ENCODE results near the gene MRPL30. TPM values are rescaled to one million over a fixed set of nuclear protein-coding genes. Genes with fewer than 3 reads are reported as not detected.
A peak's percentile ranks its signal among the peaks of the same experiment; 100 is the strongest.

The MRPL30 gene
- total and polyA plus RNA-seq, 2 of the 8 experiments (the other 6 are each of a cell fraction or from before 2014, with no cell fraction given), result 22.3 to 46.2 TPM

DNA sequence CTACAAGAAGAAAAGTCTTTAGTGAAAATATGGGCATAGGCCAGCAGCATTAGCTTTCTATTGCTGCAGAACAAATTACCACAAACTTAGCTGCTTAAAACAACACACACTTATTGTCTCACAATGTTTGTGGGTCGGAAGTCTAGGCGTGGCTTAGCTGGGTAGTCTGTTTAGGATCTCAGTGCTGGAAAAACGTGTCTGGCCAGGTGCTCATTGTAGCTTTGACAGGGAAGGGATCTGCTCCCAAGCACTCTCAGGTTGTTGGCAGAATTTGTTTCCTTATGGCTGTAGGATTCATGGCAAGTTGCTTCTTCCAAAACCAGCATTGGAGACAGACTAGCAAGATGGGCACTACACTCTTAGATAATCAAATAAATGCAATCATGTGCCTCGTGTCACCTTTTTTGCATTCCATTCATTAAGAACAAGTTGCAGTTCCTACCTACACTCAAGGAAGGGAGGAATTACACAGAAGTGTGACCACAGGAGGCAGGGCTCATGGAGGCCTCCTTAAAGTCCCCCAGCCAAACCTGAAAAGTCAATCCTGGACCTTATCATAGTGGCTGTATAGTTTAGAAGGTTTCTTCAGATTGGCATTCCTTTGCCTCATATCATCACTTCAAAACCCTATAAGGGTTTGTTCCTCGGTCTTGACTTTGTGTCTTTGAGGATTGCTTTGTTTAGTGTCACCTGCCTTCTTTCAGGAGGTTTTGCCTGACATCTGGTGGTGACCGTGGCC is 17.3 kb downstream of the MRPL30 start:
- no peak overlapping the region for H4K5ac ChIP-seq (ENCODE audit: insufficient read length, low read depth, low read length)
- FAIRE-seq, result no peak
- no peak overlapping the region for H4K8ac ChIP-seq (ENCODE audit: extremely low read depth, insufficient read depth, low read length)
- 91% methylated on average over 6 of the region's 6 CpGs; no CpG with 5 or more reads in 1 of the 2 experiments for WGBS, 2 experiments (ENCODE audit: extremely low coverage in 1 of 2, insufficient coverage in 1 of 2, insufficient read length in 1 of 2, insufficient replicate concordance in 2 of 2, low coverage in 1 of 2, low lambda C conversion rate in 2 of 2, missing lambda C conversion rate in 1 of 2)
- DNase-seq (ENCODE audit: low read depth in 1 of 2, low spot score in 2 of 2), result no peak
- ChIA-PET CTCF (ENCODE audit: partially characterized antibody) (interaction anchor here (1.2 kb wide), 1 partner anchor 13 kb away, joined by 4 read pairs; no protein-coding TSS in a partner anchor), POLR2A (ENCODE audit: partially characterized antibody) (interaction anchor here (1.3 kb wide), 1 partner anchor 11 kb away, joined by 3 read pairs; no protein-coding TSS in a partner anchor)
- H3K14ac ChIP-seq (ENCODE audit: insufficient read length), result no peak overlapping the region
- no peaks in the 10 kb centered on the region for H3K23me2 ChIP-seq (ENCODE audit: low read depth, low read length)
- no peaks in the 10 kb centered on the region for H4K20me1 ChIP-seq (replicated peaks in 1 of 2; ENCODE audit: control insufficient read depth in 1 of 2, insufficient read depth in 2 of 2, low read length in 2 of 2)
- no peak for TF ChIP-seq YY1 (IDR thresholded peaks at IDR 0.05; ENCODE audit: low read depth, low read length)
- no peak for TF ChIP-seq EP300 (IDR thresholded peaks at IDR 0.05; ENCODE audit: borderline replicate concordance in 1 of 2, low read depth in 2 of 2, low read length in 2 of 2)
- no peak for TF ChIP-seq KDM1A (IDR thresholded peaks at IDR 0.05; ENCODE audit: borderline replicate concordance, low read length)
- TF ChIP-seq POLR2A (IDR thresholded peaks at IDR 0.05; ENCODE audit: control extremely low read depth in 1 of 2, low read depth in 2 of 2, low read length in 2 of 2), result peak in 1 of 2 experiments; percentile 22; a peak in 2 of 3 replicates
- no peak for TF ChIP-seq EZH2 (IDR thresholded peaks at IDR 0.05; ENCODE audit: low read depth, low read length, severe bottlenecking)
- TF ChIP-seq, protein P1, sequence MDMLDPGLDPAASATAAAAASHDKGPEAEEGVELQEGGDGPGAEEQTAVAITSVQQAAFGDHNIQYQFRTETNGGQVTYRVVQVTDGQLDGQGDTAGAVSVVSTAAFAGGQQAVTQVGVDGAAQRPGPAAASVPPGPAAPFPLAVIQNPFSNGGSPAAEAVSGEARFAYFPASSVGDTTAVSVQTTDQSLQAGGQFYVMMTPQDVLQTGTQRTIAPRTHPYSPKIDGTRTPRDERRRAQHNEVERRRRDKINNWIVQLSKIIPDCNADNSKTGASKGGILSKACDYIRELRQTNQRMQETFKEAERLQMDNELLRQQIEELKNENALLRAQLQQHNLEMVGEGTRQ (IDR thresholded peaks at IDR 0.05; ENCODE audit: low read length), result no peak
- H3K79me2 ChIP-seq (ENCODE audit: control insufficient read depth in 1 of 2, insufficient read depth in 2 of 2, low read length in 2 of 2), result no peaks in the 10 kb centered on the region
- no peak overlapping the region for H3K4me3 ChIP-seq (ENCODE audit: extremely low read depth in 1 of 4, insufficient read depth in 2 of 4, low read depth in 3 of 4, low read length in 4 of 4)
- H3K79me1 ChIP-seq (ENCODE audit: low read depth, low read length), result no peaks in the 10 kb centered on the region
- no peak overlapping the region for H3K9ac ChIP-seq (replicated peaks in 1 of 4; ENCODE audit: extremely low read depth in 1 of 4, low read depth in 3 of 4, low read length in 3 of 4)
- H3K23ac ChIP-seq (ENCODE audit: insufficient read length), result no peak overlapping the region
- H3K56ac ChIP-seq (replicated peaks; ENCODE audit: insufficient read length, low read depth, low read length), result no peak overlapping the region
- no peak overlapping the region for H2AK5ac ChIP-seq (ENCODE audit: low read depth, low read length)
- H3K4me2 ChIP-seq (ENCODE audit: insufficient read depth in 1 of 2, low read depth in 2 of 2, low read length in 2 of 2), result no peak overlapping the region
- no peak overlapping the region for H2BK12ac ChIP-seq (ENCODE audit: low read depth, low read length)
- no peaks in the 10 kb centered on the region for H3K4me1 ChIP-seq (replicated peaks in 1 of 4; ENCODE audit: control insufficient read depth in 3 of 4, insufficient read depth in 4 of 4, low read length in 3 of 4)
- no peak overlapping the region for H2BK20ac ChIP-seq (ENCODE audit: low read length)
- H2AFZ ChIP-seq (ENCODE audit: low read length), result no peak overlapping the region
- H3K27me3 ChIP-seq (replicated peaks in 1 of 4; ENCODE audit: control insufficient read depth in 3 of 4, extremely low read depth in 1 of 4, insufficient read depth in 3 of 4, low read length in 3 of 4), result no peaks in the 10 kb centered on the region
- H2BK120ac ChIP-seq (replicated peaks; ENCODE audit: low read depth, low read length), result no peak overlapping the region
- no peak overlapping the region; the same call in 1 of the 2 replicates for H3K27ac ChIP-seq (ENCODE audit: low read depth, low read length)
- no peak overlapping the region for H4K91ac ChIP-seq (replicated peaks; ENCODE audit: insufficient read length, low read length)
- H3K4ac ChIP-seq (replicated peaks; ENCODE audit: insufficient read length, low read depth, low read length), result no peak overlapping the region
- no peak overlapping the region for H2BK15ac ChIP-seq (ENCODE audit: low read length)
- H3K36me3 ChIP-seq (ENCODE audit: control insufficient read depth in 2 of 4, insufficient read depth in 4 of 4, low read length in 3 of 4), result peaks cover 3 to 30% (median 16%) of the 10 kb centered on the region in 4 experiments; a peak in 7 of 8 replicates
- no peak overlapping the region for H2BK5ac ChIP-seq (ENCODE audit: low read depth, low read length)
- H3K18ac ChIP-seq (ENCODE audit: extremely low read depth, low read length), result no peak overlapping the region
- H3K9me3 ChIP-seq (ENCODE audit: insufficient read depth in 2 of 2, low read depth in 1 of 2, low read length in 1 of 2), result peaks cover 3 to 6% of the 10 kb centered on the region in 2 experiments; a peak in 1 of 4 replicates
